Aorta (tissue), 5 donors: ENCODE data around the gene NIPSNAP3A. TPM values are rescaled to one million over a fixed set of nuclear protein-coding genes. Genes with fewer than 3 reads are reported as not detected.
"Not testable (repeated sequence)": the region's sequence is repeated elsewhere in the genome, so short reads cannot be mapped to it uniquely, and the experiment has no call there.

Experiments used
- ATAC-seq: fragments of 200-7000 bp; cut with Tn5 transposase; one replicate; pipeline ENCODE4 v1.9.1; 2022; ENCODE audit warnings: moderate library complexity; ENCODE audit not compliant: low FRiP score
- DNase-seq, 2 donors: peaks; one replicate each; pipeline ENCODE4 v3.0.0-alpha.2; 2020
- H3K27ac ChIP-seq, 2 donors: one replicate each; pipeline ENCODE4 v1.5.1; 2013; ENCODE audit warnings: low read length in 2 of 2, mild to moderate bottlenecking in 2 of 2, moderate library complexity in 2 of 2, control low read depth in 1 of 2, inconsistent platforms in 1 of 2, low read depth in 1 of 2
- H3K27me3 ChIP-seq, 2 donors: one replicate each; pipeline ENCODE4 v1.6.1; 2013; ENCODE audit warnings: control low read depth in 1 of 2, low read length in 1 of 2, mild to moderate bottlenecking in 1 of 2, moderate library complexity in 1 of 2; ENCODE audit not compliant: insufficient read depth in 2 of 2, control insufficient read depth in 1 of 2
- H3K36me3 ChIP-seq, 2 donors: one replicate each; pipeline ENCODE4 v1.6.1; 2013; ENCODE audit warnings: control low read depth in 1 of 2, low read length in 1 of 2, mild to moderate bottlenecking in 1 of 2; ENCODE audit not compliant: insufficient read depth in 2 of 2, control insufficient read depth in 1 of 2
- H3K4me1 ChIP-seq, 2 donors: one replicate each; pipeline ENCODE4 v1.6.1; 2013; ENCODE audit warnings: low read length in 2 of 2, control low read depth in 1 of 2, mild to moderate bottlenecking in 1 of 2, moderate library complexity in 1 of 2; ENCODE audit not compliant: insufficient read depth in 2 of 2, control insufficient read depth in 1 of 2
- H3K4me3 ChIP-seq, 2 donors: one replicate each; pipeline ENCODE4 v1.5.1; 2013; ENCODE audit warnings: low read length in 2 of 2, control low read depth in 1 of 2, mild to moderate bottlenecking in 1 of 2
- H3K9me3 ChIP-seq: one replicate; pipeline ENCODE4 v1.6.1; 2013; ENCODE audit warnings: mild to moderate bottlenecking, low read length; ENCODE audit not compliant: control insufficient read depth
- WGBS, 2 donors: extraction: QIAGEN DNeasy Blood & Tissue Kit; methylation state at CpG; one replicate each; pipeline ENCODE4 v1.1.7; 2013; 5-methylcytosine and 5-hydroxymethylcytosine counted together
- intact Hi-C, 2 donors: fragments of 100-400 bp; cut with DNase I; formaldehyde crosslinking; loops; one replicate each; pipeline versions ENCODE4 v1.14.2 to v1.15.0; 2022
- polyA plus RNA-seq, 2 donors: library from polyadenylated mRNA; stranded (reverse); fragments of 200-250 nt; gene quantifications; one replicate each; pipeline ENCODE4 v1.2.3, GENCODE V29; 2013
- total RNA-seq, 2 donors: library from RNA; stranded (reverse); fragmentation: NEBNext Ultra II Directional; extraction: Animal tissue kit (Norgen Biotek cat#: 25700); gene quantifications; one replicate each; pipeline ENCODE4 v1.2.1, GENCODE V29; 2021
- donor health status: healthy with polysubstance abuse.
- donor health status: Bipolar disorder and iron deficiency.
- donor health status: DM: no; HTN: no; CAD: no.
- donor health status: DM: no; HTN: no; CAD: no.
- donor health status: DM: yes; HTN: yes; CAD: no.

NIPSNAP3A gene
- total and polyA plus RNA-seq, 4 donors = 24.2 to 34.8 (median 30.2) TPM

- no peak for ATAC-seq
These were observed 20.0 kb downstream of the NIPSNAP3A start for GRCh38 chr9:104767507-104767906.

DNA sequence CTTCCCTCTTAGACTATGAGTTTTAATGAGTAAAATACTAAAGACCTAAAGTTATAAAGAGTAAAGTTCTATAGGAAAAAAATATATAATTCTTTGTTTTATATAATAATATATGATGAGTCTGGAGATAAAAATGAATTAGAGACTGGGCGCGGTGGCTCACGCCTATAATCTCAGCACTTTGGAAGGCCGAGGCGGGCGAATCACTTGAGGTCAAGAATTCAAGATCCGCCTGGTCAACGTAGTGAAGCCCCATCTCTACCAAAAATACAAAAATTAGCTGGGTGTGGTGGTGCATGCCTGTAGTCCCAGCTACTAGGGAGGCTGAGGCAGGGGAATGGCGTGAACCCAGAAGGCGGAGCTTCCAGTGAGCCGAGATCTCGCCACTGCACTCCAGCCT, 21.5 kb downstream of the NIPSNAP3A start:
- H3K9me3 ChIP-seq, H3K36me3 ChIP-seq, H3K27me3 ChIP-seq, ATAC-seq, DNase-seq, intact Hi-C loops, H3K4me1 ChIP-seq, H3K4me3 ChIP-seq, H3K27ac ChIP-seq: not testable (repeated sequence)
- 96 to 97% methylated on average over 12 of the region's 12 CpGs for WGBS, 2 donors

More at GRCh38 chr9:104767507-104767906, 20.0 kb downstream of the NIPSNAP3A start:
- DNase-seq = no peak
- H3K27ac ChIP-seq = no peak overlapping the region
- 97 to 98% methylated on average over 3 of the region's 3 CpGs for WGBS, 2 donors
- H3K4me3 ChIP-seq = no peak overlapping the region
- H3K4me1 ChIP-seq = peaks cover 0 to 3% of the 10 kb centered on the region in 2 donors
- no peaks in the 10 kb centered on the region for H3K36me3 ChIP-seq
- no peaks in the 10 kb centered on the region for H3K9me3 ChIP-seq
- H3K27me3 ChIP-seq = no peaks in the 10 kb centered on the region
- intact Hi-C loops = no loop called here

- no peak overlapping the region for H3K27ac ChIP-seq
- intact Hi-C loops = loop anchor here in 1 of 2 donors (10.0 kb wide), 1 partner anchor 155 kb away; the partner anchor contains the start of gene ABCA1
- no peak for DNase-seq
- no peak overlapping the region for H3K4me3 ChIP-seq
- H3K4me1 ChIP-seq = no peaks in the 10 kb centered on the region
- H3K36me3 ChIP-seq = no peaks in the 10 kb centered on the region
- no peak for ATAC-seq
- no peaks in the 10 kb centered on the region for H3K9me3 ChIP-seq
- H3K27me3 ChIP-seq = no peaks in the 10 kb centered on the region
- 83 to 86% methylated on average over 2 of the region's 2 CpGs for WGBS, 2 donors
These were observed 22.2 kb downstream of the NIPSNAP3A start for GRCh38 chr9:104769655-104770054.

DNA sequence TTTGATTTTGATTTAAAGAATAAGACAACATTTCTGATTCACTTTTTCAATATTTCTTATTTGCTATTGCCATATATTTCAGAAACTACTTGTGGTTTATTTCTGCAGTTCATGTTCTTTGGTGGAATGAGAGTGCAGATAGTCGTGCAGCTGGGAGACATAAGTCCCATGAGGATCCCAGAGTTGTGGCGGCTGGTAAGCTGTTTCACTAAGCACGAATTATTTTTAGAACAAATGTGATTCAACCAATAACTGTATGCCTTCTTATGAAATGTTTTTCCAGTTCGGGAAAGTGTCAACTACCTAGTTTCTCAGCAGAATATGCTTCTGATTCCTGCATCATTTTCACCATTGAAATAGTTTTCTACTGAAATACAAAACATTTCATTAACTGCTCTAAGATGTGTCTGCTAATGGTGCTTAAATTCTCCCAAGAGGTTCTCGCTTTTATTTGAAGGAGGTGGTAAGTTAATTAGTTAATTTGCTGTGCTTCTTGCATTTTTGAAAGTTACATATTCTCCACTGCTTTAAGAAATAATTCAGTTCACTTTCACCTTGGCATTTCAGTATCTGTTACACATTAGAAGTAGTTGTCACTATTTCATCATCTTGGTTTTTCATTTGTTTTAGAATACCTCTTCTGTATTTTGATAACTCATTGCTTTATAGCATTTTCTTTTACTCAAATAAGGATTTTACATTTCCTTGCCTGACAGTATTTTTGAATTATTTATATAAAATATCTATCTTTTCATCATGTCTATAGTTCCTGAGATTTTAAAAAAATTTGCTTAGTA, 25.4 kb downstream of the NIPSNAP3A start:
- Histone ChIP-seq H3K36me3 (peaks cover 0 to 7% of the 10 kb centered on the region in 2 donors), H3K27ac (no peak overlapping the region), H3K27me3 (no peaks in the 10 kb centered on the region), H3K4me3 (no peak overlapping the region), H3K4me1 (peaks cover 0 to 6% of the 10 kb centered on the region in 2 donors), H3K9me3 (no peaks in the 10 kb centered on the region)
- intact Hi-C loops = loop anchor here in 1 of 2 donors (10.0 kb wide), 1 partner anchor 152 kb away; the partner anchor contains the start of gene ABCA1
- 18 to 19% methylated on average over 5 of the region's 5 CpGs for WGBS, 2 donors
- DNase-seq = no peak
- no peak for ATAC-seq

- no peaks in the 10 kb centered on the region for H3K27me3 ChIP-seq
- ATAC-seq = no peak
- peaks cover 0 to 7% of the 10 kb centered on the region in 2 donors for H3K36me3 ChIP-seq
- no peak for DNase-seq
- H3K9me3 ChIP-seq = no peaks in the 10 kb centered on the region
- H3K4me3 ChIP-seq = no peak overlapping the region
- 57 to 73% methylated on average over 1 of the region's 1 CpG for WGBS, 2 donors
- intact Hi-C loops = loop anchor here in 1 of 2 donors (10.0 kb wide), 1 partner anchor 151 kb away; the partner anchor contains the start of gene ABCA1
- H3K27ac ChIP-seq = no peak overlapping the region
- H3K4me1 ChIP-seq = peaks cover 0 to 6% of the 10 kb centered on the region in 2 donors
These were observed 26.6 kb downstream of the NIPSNAP3A start for GRCh38 chr9:104774132-104774531.

- H3K27me3 ChIP-seq = no peaks in the 10 kb centered on the region
- ATAC-seq (no peak), DNase-seq (no peak)
- H3K36me3 ChIP-seq = peaks cover 0 to 7% of the 10 kb centered on the region in 2 donors
- intact Hi-C loops = loop anchor here in 1 of 2 donors (10.0 kb wide), 1 partner anchor 150 kb away; the partner anchor contains the start of gene ABCA1
- H3K4me1 ChIP-seq = peaks cover 0 to 6% of the 10 kb centered on the region in 2 donors
- H3K4me3 ChIP-seq = no peak overlapping the region
- H3K27ac ChIP-seq = no peak overlapping the region
- 94 to 96% methylated on average over 11 of the region's 11 CpGs for WGBS, 2 donors
- H3K9me3 ChIP-seq = no peaks in the 10 kb centered on the region
These were observed 27.5 kb downstream of the NIPSNAP3A start for GRCh38 chr9:104774831-104775573.

DNA sequence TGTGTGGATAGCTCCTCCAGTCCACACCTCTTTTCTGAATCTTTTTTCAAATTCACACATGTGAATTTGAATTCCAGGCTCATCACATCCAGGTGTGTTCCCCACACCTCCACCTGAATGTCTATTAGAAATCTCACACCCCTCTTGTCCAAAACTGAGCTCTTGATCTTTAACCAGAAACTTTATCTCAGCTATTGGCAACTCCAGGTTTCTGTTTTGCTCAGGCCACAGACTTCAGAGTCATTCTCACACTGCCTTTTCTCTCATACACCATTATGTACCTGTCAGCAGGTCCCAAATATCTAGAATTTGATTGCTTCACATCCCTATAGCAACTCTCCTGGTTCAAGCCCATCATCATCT, 28.1 kb downstream of the NIPSNAP3A start:
- H3K4me3 ChIP-seq = no peak overlapping the region
- H3K4me1 ChIP-seq = peaks cover 0 to 6% of the 10 kb centered on the region in 2 donors
- DNase-seq (no peak), ATAC-seq (no peak)
- intact Hi-C loops = loop anchor here in 1 of 2 donors (10.0 kb wide), 1 partner anchor 149 kb away; the partner anchor contains the start of gene ABCA1
- peaks cover 0 to 7% of the 10 kb centered on the region in 2 donors for H3K36me3 ChIP-seq
- no peaks in the 10 kb centered on the region for H3K9me3 ChIP-seq
- H3K27ac ChIP-seq = no peak overlapping the region
- no peaks in the 10 kb centered on the region for H3K27me3 ChIP-seq

DNA sequence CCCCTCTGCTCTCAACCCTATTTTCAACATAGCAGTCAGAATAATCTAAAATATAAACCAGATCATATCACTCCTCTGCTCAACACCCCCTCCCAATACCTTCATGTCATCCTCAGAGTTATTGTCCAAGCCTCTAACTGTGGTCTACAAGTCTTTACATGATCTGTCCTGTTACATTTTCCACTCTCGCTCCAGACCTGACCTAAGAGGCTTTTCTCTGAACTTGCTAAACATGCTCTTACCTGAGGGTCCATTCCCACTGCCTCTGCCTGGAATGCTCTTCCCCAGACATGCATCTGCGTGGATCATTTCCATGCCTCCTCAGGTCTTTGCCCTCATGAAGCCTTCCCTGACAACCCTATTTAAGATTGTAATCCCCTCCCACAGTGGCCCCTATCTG, 28.5 kb downstream of the NIPSNAP3A start:
- intact Hi-C loops = loop anchor here in 1 of 2 donors (10.0 kb wide), 1 partner anchor 149 kb away; the partner anchor contains the start of gene ABCA1
- H3K27ac ChIP-seq = no peak overlapping the region
- no peak for DNase-seq
- H3K9me3 ChIP-seq = no peaks in the 10 kb centered on the region
- H3K27me3 ChIP-seq = no peaks in the 10 kb centered on the region
- H3K4me3 ChIP-seq = no peak overlapping the region
- ATAC-seq = no peak
- peaks cover 0 to 7% of the 10 kb centered on the region in 2 donors for H3K36me3 ChIP-seq
- 97 to 98% methylated on average over 2 of the region's 2 CpGs for WGBS, 2 donors
- H3K4me1 ChIP-seq = peaks cover 0 to 6% of the 10 kb centered on the region in 2 donors
